ENCODE data around the gene C1orf210. TPM values are rescaled to one million over a fixed set of nuclear protein-coding genes. Genes with fewer than 3 reads are reported as not detected.

C1orf210 gene
- total RNA-seq, 1 experiment from 2014 or later, result 7.8 TPM

DNA sequence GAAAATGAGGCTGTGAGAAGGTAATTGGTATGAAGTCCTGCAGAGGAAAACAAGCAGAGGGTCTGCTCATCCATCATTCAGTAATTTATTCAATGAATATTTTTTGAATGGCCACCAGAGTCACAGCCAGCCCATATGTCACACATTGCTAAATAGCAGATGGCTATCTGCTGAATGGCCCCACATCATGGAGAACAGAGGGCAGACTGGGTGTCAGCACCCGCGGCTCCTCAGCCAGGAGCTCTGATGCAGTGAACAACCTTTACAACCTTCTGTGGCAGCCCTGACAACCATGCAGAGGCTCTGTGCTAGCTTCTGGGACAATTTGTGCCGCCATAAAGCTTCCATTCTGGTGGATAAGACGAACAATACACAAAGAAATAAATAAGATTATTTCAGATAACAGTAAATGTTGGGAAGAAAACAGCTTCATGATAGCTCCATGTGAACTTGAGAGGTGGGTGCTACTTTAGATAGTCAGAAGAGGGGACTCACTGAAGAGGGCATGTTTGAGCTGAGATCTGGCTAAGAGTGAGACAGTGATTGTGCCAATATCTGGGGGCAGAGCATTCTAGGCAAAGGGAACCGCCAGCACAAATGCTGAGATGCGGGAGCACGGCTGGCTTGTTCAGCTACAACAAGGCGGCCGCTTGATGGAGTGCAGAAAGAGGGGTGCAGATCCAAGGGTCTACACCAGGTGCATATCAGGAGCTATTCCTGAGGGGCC is 2.8 kb upstream of the C1orf210 start:
- Mint-ChIP-seq H3K36me3 (ENCODE audit: insufficient read depth, unreplicated experiment) (peaks cover 5% of the 10 kb centered on the region), H3K4me1 (ENCODE audit: low read depth, unreplicated experiment) (peaks cover 15% of the 10 kb centered on the region), H3K9me3 (ENCODE audit: unreplicated experiment) (no peaks in the 10 kb centered on the region), H3K4me3 (ENCODE audit: unreplicated experiment) (no peak overlapping the region), H3K27ac (ENCODE audit: unreplicated experiment) (no peak overlapping the region), H3K27me3 (ENCODE audit: insufficient read depth, unreplicated experiment) (no peaks in the 10 kb centered on the region)
- Histone ChIP-seq H3K4me1 (peaks cover 20% of the 10 kb centered on the region), H3K4me3 (ENCODE audit: low read depth, low read length) (no peak overlapping the region), H3K9me3 (no peaks in the 10 kb centered on the region), H3K36me3 (ENCODE audit: control insufficient read depth, insufficient read depth, low read length) (no peaks in the 10 kb centered on the region), H3K27me3 (replicated peaks; ENCODE audit: control insufficient read depth, insufficient read depth, low read length) (no peaks in the 10 kb centered on the region)
- no peak for DNase-seq
- ChIA-PET POLR2A (no interaction called here), CTCF (no interaction called here)
- no TSS peak for BruUV-seq (replicated peaks)
- intact Hi-C loops (cut with micrococcal nuclease; ENCODE audit: unreplicated experiment), result loop anchor here (10.0 kb wide), 1 partner anchor 53 kb away; no protein-coding TSS in a partner anchor
- TF ChIP-seq, protein P1, sequence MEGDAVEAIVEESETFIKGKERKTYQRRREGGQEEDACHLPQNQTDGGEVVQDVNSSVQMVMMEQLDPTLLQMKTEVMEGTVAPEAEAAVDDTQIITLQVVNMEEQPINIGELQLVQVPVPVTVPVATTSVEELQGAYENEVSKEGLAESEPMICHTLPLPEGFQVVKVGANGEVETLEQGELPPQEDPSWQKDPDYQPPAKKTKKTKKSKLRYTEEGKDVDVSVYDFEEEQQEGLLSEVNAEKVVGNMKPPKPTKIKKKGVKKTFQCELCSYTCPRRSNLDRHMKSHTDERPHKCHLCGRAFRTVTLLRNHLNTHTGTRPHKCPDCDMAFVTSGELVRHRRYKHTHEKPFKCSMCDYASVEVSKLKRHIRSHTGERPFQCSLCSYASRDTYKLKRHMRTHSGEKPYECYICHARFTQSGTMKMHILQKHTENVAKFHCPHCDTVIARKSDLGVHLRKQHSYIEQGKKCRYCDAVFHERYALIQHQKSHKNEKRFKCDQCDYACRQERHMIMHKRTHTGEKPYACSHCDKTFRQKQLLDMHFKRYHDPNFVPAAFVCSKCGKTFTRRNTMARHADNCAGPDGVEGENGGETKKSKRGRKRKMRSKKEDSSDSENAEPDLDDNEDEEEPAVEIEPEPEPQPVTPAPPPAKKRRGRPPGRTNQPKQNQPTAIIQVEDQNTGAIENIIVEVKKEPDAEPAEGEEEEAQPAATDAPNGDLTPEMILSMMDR (IDR thresholded peaks at IDR 0.05; ENCODE audit: insufficient read depth in 1 of 2, low read depth in 1 of 2, low read length in 1 of 2, severe bottlenecking in 1 of 2, unreplicated experiment in 1 of 2), result no peak

DNA sequence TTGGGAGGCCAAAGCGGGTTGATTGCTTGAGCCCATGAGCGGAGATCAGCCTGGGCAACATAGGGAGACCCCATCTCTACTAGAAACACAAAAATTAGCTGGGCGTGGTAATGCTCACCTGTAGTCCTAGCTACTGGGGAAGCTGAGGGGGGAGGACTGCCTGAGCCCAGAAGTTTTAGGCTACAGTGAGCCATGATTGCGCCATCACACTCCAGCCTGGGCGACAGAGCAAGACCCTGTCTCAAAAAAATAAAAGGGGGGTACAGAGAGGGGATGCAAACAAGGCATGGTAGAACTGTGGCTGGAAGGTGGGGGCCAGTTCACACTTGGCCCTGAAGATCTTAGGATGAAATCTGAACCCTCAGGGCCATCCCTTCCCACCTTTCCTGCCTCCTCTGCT is 1.2 kb upstream of the C1orf210 start:
- intact Hi-C loops (cut with micrococcal nuclease; ENCODE audit: unreplicated experiment), result loop anchor here (10.0 kb wide), 1 partner anchor 52 kb away; no protein-coding TSS in a partner anchor
- no peak overlapping the region for H3K4me3 ChIP-seq (ENCODE audit: low read depth, low read length)
- CTCF ChIA-PET, result interaction anchor here (1.5 to 1.8 kb wide), 2 partner anchors 54 to 62 kb away, joined by 5 to 10 read pairs; no protein-coding TSS in a partner anchor
- BruUV-seq (replicated peaks), result no TSS peak
- H3K4me1 ChIP-seq, result peaks cover 20% of the 10 kb centered on the region
- POLR2A ChIA-PET, result no interaction called here
- Mint-ChIP-seq H3K27me3 (ENCODE audit: insufficient read depth, unreplicated experiment) (no peaks in the 10 kb centered on the region), H3K27ac (ENCODE audit: unreplicated experiment) (peak overlapping the region; percentile 93), H3K36me3 (ENCODE audit: insufficient read depth, unreplicated experiment) (peaks cover 5% of the 10 kb centered on the region), H3K9me3 (ENCODE audit: unreplicated experiment) (no peaks in the 10 kb centered on the region), H3K4me1 (ENCODE audit: low read depth, unreplicated experiment) (peaks cover 15% of the 10 kb centered on the region), H3K4me3 (ENCODE audit: unreplicated experiment) (peak overlapping the region; percentile 92)
- DNase-seq, result no peak
- no peaks in the 10 kb centered on the region for H3K27me3 ChIP-seq (replicated peaks; ENCODE audit: control insufficient read depth, insufficient read depth, low read length)
- no peaks in the 10 kb centered on the region; the same call in 1 of the 2 replicates for H3K36me3 ChIP-seq (ENCODE audit: control insufficient read depth, insufficient read depth, low read length)
- no peaks in the 10 kb centered on the region for H3K9me3 ChIP-seq
- TF ChIP-seq, protein P1 (IDR thresholded peaks at IDR 0.05; ENCODE audit: insufficient read depth in 1 of 2, low read depth in 1 of 2, low read length in 1 of 2, severe bottlenecking in 1 of 2, unreplicated experiment in 1 of 2), result no peak

DNA sequence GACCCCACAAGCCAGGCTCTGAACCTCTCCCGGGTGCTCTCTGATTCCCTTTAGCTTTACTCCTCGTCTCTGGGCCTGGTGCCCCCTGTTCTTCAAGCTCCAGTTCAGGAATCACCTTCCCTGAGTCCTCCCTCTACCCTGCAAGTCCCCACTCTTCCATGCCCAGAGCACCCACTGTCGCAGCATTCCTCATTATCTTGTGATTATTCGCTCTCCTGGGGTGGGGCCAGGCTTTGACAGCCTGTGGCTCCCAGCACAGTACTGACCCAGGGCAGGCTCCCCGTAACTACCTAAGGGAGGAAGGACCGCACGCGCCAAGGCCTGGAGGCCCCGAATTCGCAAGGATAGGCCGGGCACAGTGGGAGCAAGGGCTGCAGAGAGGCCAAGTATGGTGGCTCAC is 734 bp upstream of the C1orf210 start:
- POLR2A ChIA-PET, result interaction anchor here (0.9 to 1.8 kb wide), 8 partner anchors 9 to 103 kb away, joined by 3 to 12 read pairs (median 6); partner anchors contain the start of genes CDC20, ELOVL1, MED8 and SZT2
- DNase-seq, result no peak
- Histone ChIP-seq H3K4me3 (ENCODE audit: low read depth, low read length) (no peak overlapping the region), H3K27me3 (replicated peaks; ENCODE audit: control insufficient read depth, insufficient read depth, low read length) (no peaks in the 10 kb centered on the region), H3K4me1 (peaks cover 20% of the 10 kb centered on the region), H3K9me3 (no peaks in the 10 kb centered on the region), H3K36me3 (ENCODE audit: control insufficient read depth, insufficient read depth, low read length) (no peaks in the 10 kb centered on the region; the same call in none of the 2 replicates)
- Mint-ChIP-seq H3K27ac (ENCODE audit: unreplicated experiment) (peak overlapping the region; percentile 93), H3K9me3 (ENCODE audit: unreplicated experiment) (no peaks in the 10 kb centered on the region), H3K36me3 (ENCODE audit: insufficient read depth, unreplicated experiment) (peaks cover 5% of the 10 kb centered on the region), H3K4me1 (ENCODE audit: low read depth, unreplicated experiment) (peaks cover 15% of the 10 kb centered on the region), H3K27me3 (ENCODE audit: insufficient read depth, unreplicated experiment) (no peaks in the 10 kb centered on the region), H3K4me3 (ENCODE audit: unreplicated experiment) (peak overlapping the region; percentile 92)
- intact Hi-C loops (cut with micrococcal nuclease; ENCODE audit: unreplicated experiment), result loop anchor here (10.0 kb wide), 1 partner anchor 51 kb away; no protein-coding TSS in a partner anchor
- BruUV-seq (replicated peaks), result no TSS peak
- TF ChIP-seq, protein P1 (IDR thresholded peaks at IDR 0.05; ENCODE audit: insufficient read depth in 1 of 2, low read depth in 1 of 2, low read length in 1 of 2, severe bottlenecking in 1 of 2, unreplicated experiment in 1 of 2), result no peak
- CTCF ChIA-PET, result interaction anchor here (0.6 to 1.8 kb wide), 11 partner anchors 16 to 268 kb away, joined by 3 to 13 read pairs (median 5); partner anchors contain the start of genes CDC20, ELOVL1 and TMEM125
